Hindlimb muscle (tissue), 1 donor: Measurements from ENCODE around the gene ZNF429. TPM values are rescaled to one million over a fixed set of nuclear protein-coding genes. Genes with fewer than 3 reads are reported as not detected.
"Not testable (repeated sequence)": the region's sequence is repeated elsewhere in the genome, so short reads cannot be mapped to it uniquely, and the experiment has no call there.

ENCODE experiments used
- DNase-seq: peaks from one replicate; pipeline ENCODE4 v3.0.0-alpha.2; 2013
- polyA plus RNA-seq: library from polyadenylated mRNA; unstranded; fragments of 120-200 nt; gene quantifications from one replicate; pipeline ENCODE4 v1.2.1, GENCODE V29; 2013; ENCODE audit not compliant: insufficient read length

The ZNF429 gene
- polyA plus RNA-seq, 1 donor, result 16.5 TPM

DNA sequence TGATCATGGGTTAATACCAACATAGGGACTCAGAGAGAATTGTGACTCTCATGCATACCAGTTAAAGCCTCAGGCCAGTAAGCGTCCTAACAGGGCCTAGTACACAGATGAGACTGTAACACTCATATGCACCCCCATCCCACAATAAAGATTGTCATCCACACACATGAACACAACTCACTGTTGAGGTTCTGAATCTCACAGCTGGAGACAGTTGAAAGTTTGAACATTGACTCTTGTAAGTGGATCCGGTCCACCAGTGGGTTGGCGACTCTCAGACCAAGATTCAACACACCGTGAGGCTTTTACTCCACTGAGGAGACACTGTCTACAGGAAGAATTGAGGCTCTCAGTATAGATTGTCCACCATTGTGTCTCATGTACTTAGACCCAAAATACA is 88.1 kb downstream of the ZNF429 start:
- DNase-seq, result no peak

DNA sequence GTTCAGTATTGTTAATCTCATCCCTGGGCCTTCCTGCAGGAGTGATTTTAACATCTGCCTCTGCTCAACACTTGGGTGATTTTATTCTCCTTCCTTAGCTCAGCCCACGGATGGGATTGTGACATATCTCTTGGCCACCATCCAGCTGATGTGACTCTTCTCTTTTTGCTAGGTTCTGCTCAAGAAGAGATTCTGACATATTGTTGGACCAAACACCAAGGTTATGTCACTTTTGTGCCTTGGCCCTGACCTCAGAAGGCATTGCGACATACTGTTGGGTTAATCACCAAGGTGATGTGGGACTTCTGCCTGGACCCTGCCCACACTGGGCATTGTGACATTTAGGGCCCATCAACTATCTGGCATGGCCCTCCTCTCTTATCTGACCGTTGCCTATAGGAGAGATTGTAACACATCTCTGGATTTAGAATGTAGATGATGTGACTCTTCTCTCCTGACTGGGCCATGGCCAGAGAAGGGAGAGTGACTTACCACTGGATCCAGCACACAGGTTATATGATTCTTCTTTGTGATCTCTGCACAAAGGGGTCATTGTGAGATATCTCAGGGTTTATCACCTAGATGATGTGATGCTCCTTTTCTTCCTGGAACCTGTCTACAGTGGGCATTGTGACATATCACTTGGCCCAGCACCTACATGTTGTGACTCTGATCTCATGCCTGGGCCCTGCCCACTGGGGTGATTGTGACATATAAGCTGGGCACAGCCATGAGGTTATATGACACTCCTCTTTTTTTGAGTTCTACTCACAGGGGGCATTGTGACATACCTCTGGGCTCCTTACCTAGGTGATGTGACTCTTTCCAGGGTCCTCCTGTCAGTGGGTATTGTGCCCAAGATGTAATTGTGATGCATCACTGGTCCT is 88.8 kb downstream of the ZNF429 start:
- no peak for DNase-seq

DNA sequence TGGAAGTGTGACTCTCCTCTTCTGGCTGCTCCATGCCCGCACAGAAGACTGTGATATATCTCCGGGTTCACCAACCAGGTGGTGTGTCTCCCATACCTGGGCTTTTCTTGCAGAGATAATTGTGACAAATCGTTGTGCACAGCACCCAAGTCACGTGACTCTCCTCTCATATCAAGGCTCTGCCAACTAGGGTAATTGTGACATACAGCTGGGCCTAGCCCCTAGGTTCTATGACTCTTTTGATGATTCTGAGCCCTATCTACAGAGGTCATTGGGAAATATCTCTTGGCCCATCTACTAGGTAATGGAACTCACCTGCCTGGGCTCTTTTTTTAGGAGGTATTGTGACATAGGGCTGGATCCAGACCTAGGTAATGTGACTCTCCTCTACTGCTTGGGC is 89.8 kb downstream of the ZNF429 start:
- DNase-seq, result no peak

DNA sequence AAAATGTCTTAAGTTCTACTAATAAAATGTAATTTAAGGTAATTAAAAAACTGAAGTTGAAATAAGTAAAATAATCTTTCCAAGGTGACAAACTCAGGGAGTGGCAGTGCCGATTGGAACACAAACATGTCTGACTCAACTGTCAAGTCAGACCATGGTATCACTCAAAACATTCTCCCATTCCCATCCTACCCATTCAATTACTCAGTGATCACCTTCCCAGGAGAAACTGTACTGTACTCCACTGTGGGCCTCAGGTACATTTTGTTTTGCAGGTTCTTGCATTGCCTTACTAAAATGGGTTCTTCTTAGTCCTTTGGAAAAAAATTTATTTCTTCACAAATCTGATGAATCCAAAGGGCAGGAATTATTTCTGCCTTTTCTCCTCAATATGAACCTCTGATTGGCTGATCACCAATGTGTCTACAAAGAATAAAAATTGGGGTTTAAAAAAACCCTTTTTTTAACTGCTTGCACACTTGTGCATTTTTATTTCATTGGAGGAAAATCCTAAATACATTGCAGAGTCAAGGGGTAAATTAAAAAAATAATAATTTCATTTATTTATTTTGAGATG is 96.8 kb downstream of the ZNF429 start:
- DNase-seq, result no peak

DNA sequence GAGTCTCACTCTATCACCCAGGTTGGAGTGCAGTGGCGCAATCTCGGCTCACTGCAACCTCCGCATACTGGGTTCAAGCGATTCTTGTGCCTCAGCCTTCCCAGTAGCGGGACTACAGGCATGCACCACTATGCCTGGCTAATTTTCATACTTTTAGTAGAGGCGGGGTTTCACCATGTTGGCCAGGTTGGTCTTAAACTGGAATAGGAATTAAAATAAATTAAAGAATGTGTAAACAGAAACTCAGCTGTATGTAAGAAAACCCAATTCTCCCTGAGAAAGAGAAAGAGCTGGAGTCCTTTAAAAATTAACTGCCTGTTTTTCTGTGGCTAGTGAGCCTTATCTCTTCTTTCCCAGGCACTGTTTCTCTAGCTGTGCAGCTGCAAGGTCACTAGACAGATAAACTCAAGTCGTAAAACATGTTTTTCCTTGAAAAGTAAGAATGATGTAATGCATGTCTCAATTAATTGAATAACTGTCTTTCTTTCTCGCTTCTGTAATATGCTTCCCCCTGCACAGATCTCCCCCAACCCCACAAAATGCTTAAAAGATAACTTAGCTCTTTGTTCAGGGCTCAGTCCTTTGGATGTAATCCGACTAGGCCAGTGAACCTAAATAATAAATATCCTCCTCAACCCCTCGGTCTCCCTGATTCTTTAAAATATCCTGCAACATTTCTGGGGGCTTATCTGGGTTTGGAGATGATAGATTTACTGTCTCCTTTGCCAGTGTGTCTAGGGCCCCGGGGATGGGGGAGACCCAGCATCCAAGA is 97.4 kb downstream of the ZNF429 start:
- not testable (repeated sequence) for DNase-seq

DNA sequence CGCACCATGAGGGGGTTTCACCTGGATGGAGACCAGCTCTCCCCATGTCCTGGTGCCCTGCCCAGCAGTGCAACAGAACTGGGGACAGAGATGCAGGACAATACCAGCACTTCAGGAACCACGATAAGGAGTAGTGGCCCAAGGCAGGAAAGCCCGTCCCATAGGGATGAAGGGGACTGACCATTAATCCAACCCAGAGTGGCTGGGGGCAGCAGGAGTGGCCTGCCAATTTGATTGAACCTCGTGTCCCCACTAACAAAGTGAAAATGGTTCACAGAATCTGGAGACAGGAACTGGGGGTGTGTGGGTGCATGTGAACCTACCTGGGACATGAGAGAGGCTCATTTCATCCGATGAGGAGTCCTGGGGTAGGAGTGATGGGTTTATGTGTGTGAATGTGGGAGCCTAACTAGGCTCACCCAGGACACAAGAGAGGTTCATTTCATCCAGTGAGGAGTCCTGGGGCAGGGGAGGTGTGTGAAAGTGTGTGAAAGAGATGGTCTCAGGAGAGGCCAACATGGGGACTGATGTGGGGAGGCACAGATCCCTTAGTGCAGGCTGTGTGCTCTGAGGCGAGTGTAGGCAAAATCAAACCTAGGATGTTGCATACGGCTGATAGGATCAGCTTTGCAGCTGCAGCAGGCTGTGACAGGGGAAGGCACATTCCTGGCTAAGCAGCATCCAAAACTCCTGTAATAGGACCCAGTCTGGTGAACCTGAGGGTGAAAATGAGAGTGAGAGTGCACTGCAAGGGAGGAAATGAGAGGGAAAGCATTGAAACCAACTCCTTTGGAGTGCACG is 98.2 kb downstream of the ZNF429 start:
- DNase-seq, result no peak

DNA sequence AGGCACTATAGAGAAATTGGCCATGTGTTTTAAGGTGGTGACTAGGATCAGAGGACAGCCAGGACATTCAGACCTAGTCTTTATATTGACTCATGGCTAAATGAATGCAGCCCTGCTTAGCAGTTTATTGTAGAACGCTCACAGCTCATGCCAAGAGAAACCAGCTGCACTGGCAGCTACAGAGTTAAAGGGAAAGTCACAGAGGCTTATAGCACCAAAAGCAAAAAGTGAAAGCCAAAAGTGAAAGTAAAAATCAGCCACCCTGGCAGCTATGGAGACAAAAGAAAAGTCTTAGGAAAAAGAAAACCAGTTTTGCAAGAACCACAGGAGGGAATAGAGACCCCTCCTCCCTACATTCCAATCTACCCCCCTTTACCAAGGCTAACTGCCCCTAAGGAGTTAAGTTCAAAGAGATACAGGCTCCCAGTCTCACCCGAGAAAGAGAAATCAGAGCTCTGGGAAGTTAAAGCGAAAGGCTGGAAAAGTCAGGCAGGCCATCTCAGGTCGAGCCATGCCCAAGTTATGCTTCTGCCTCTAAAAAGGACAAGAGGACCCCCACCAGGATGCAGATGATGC is 99.0 kb downstream of the ZNF429 start:
- peak; percentile 58 for DNase-seq

Other genes starting within 250 kb of the ZNF429 start
- gene ZNF708, start 176.2 kb upstream of the ZNF429 start, polyA plus RNA-seq, result 10.2 TPM
- gene ZNF738, start 146.6 kb upstream of the ZNF429 start, polyA plus RNA-seq, result 18.2 TPM
- 12.2 TPM for gene ZNF493, start 108.5 kb upstream of the ZNF429 start, polyA plus RNA-seq